A673 (cell line): ENCODE data around the gene CNTN5.

Source experiments
- EZH2 ChIP-seq: fragments of 200-600 bp; sonication (generic); IDR thresholded peaks from 2 replicates; pipeline ENCODE4 v1.6.1; 2017; ENCODE audit warnings: borderline replicate concordance, low read depth, mild to moderate bottlenecking, mixed read lengths, antibody characterized with exemption, low read length; ENCODE audit not compliant: poor library complexity, severe bottlenecking
- TF ChIP-seq, protein P1 (sequence below): fragments of 300-800, 200-600 bp; sonication (generic); conservative IDR thresholded peaks from 2 replicates; pipeline ENCODE4 v1.5.1; 2017; ENCODE audit warnings: low read depth, mild to moderate bottlenecking, antibody characterized with exemption, low read length, moderate library complexity, mixed read lengths

DNA sequence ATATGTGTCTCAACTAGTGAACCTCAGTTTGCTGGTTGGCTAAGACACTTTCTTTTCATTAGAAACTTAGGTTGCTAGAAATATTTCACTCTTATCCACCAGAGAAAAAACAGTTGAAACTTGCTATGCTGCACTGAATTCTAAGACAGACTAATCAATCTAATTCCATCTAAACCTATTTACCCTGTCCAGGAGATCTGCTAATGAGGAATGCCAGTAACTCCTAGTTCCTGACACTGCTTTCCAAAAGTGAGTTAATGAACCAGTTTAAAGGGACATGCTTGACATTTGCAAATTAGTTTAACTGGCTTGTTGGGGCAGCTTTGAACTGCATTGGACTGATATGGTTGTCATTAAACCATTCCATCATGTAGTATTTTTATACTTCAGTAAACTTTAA is 258.5 kb downstream of the CNTN5 start:
- TF ChIP-seq, protein P1, sequence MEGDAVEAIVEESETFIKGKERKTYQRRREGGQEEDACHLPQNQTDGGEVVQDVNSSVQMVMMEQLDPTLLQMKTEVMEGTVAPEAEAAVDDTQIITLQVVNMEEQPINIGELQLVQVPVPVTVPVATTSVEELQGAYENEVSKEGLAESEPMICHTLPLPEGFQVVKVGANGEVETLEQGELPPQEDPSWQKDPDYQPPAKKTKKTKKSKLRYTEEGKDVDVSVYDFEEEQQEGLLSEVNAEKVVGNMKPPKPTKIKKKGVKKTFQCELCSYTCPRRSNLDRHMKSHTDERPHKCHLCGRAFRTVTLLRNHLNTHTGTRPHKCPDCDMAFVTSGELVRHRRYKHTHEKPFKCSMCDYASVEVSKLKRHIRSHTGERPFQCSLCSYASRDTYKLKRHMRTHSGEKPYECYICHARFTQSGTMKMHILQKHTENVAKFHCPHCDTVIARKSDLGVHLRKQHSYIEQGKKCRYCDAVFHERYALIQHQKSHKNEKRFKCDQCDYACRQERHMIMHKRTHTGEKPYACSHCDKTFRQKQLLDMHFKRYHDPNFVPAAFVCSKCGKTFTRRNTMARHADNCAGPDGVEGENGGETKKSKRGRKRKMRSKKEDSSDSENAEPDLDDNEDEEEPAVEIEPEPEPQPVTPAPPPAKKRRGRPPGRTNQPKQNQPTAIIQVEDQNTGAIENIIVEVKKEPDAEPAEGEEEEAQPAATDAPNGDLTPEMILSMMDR = no peak
- TF ChIP-seq EZH2 = no peak
